Activated CD4-positive, alpha-beta memory T cell treated with anti-CD3 and anti-CD28 coated beads, Interleukin-2, amount 10 ng/mL, durations not matched to agents 7 days and 5 days (primary cell): ENCODE results near the gene SMYD2. TPM values are rescaled to one million over a fixed set of nuclear protein-coding genes. Genes with fewer than 3 reads are reported as not detected.

Source experiments
- CTCF ChIA-PET: fragments of 350-600 bp; sonication (Branson Sonifier 250); formaldehyde crosslinking; loops from one replicate; lab custom pipeline; 2021; ENCODE audit warnings: antibody characterized with exemption, inconsistent platforms; lab: Charles Lee
- POLR2A ChIA-PET: fragments of 350-600 bp; sonication (Branson Sonifier 250); formaldehyde crosslinking; loops from one replicate; lab custom pipeline; 2021; ENCODE audit warnings: antibody characterized with exemption; lab: Charles Lee
- DNase-seq: peaks from one replicate; pipeline ENCODE4 v3.0.0-alpha.2; 2020
- H3K27ac Mint-ChIP-seq: one replicate; pipeline ENCODE4 v1.8.0; 2021; ENCODE audit warnings: mild to moderate bottlenecking, mixed read lengths
- H3K27me3 Mint-ChIP-seq: one replicate; pipeline ENCODE4 v1.8.0; 2021; ENCODE audit warnings: mixed read lengths
- H3K36me3 Mint-ChIP-seq: one replicate; pipeline ENCODE4 v1.8.0; 2021; ENCODE audit warnings: low read depth, mixed read lengths
- H3K4me1 Mint-ChIP-seq: one replicate; pipeline ENCODE4 v1.8.0; 2021; ENCODE audit warnings: mixed read lengths
- H3K4me3 Mint-ChIP-seq: one replicate; pipeline ENCODE4 v1.8.0; 2021; ENCODE audit warnings: mild to moderate bottlenecking, mixed read lengths
- H3K9me3 Mint-ChIP-seq: one replicate; pipeline ENCODE4 v1.8.0; 2021; ENCODE audit warnings: mixed read lengths
- total RNA-seq, 2 experiments: library from RNA; stranded (reverse); gene quantifications; one replicate each; pipeline ENCODE4 v1.2.3, GENCODE V29; 2021

The SMYD2 gene
- total RNA-seq, 2 experiments from 2014 or later, result 33.8 to 34.9 TPM

GRCh38 chr1:214329470-214330220, 48.7 kb downstream of the SMYD2 start:
- POLR2A ChIA-PET, result interaction anchor here (0.7 to 3.3 kb wide), 3 partner anchors 68 to 121 kb away, joined by 3 to 18 read pairs (median 4); no protein-coding TSS in a partner anchor
- no peaks in the 10 kb centered on the region for H3K27me3 Mint-ChIP-seq
- H3K9me3 Mint-ChIP-seq, result no peaks in the 10 kb centered on the region
- no peak overlapping the region for H3K27ac Mint-ChIP-seq
- DNase-seq, result no peak
- CTCF ChIA-PET, result interaction anchor here (0.6 to 14.8 kb wide), 30 partner anchors 8 to 298 kb away, joined by 3 to 390 read pairs (median 6); partner anchors contain the start of gene SMYD2
- H3K4me3 Mint-ChIP-seq, result no peak overlapping the region
- peaks cover 16% of the 10 kb centered on the region for H3K4me1 Mint-ChIP-seq
- peaks cover 10% of the 10 kb centered on the region for H3K36me3 Mint-ChIP-seq

DNA sequence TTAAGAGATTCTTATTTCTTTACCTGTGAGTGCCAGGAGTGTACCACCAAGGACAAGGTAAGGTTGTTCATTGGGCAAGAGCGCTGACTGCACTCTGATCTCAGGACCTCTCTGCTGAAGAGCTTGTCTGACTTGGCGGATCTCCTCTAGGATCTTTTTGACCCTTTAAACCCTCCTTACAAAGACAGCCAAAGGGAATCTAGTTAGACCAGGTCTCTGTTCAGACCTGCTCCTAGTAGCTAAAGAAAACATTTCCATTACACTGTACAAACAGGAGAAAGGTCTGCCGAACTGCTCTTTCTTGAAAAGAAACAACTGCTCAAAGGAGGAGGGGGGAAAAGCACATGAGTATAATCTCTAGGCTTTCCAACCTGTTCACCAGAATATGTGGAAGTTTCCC, 49.3 kb downstream of the SMYD2 start:
- no peaks in the 10 kb centered on the region for H3K9me3 Mint-ChIP-seq
- H3K27ac Mint-ChIP-seq, result no peak overlapping the region
- no peaks in the 10 kb centered on the region for H3K27me3 Mint-ChIP-seq
- H3K36me3 Mint-ChIP-seq, result peaks cover 10% of the 10 kb centered on the region
- no peak for DNase-seq
- peaks cover 16% of the 10 kb centered on the region for H3K4me1 Mint-ChIP-seq
- ChIA-PET POLR2A (interaction anchor here (0.7 to 1.5 kb wide), 2 partner anchors 69 to 122 kb away, joined by 3 to 4 read pairs; no protein-coding TSS in a partner anchor), CTCF (interaction anchor here (0.6 to 14.8 kb wide), 18 partner anchors 9 to 297 kb away, joined by 4 to 390 read pairs (median 14); no protein-coding TSS in a partner anchor)
- H3K4me3 Mint-ChIP-seq, result no peak overlapping the region

DNA sequence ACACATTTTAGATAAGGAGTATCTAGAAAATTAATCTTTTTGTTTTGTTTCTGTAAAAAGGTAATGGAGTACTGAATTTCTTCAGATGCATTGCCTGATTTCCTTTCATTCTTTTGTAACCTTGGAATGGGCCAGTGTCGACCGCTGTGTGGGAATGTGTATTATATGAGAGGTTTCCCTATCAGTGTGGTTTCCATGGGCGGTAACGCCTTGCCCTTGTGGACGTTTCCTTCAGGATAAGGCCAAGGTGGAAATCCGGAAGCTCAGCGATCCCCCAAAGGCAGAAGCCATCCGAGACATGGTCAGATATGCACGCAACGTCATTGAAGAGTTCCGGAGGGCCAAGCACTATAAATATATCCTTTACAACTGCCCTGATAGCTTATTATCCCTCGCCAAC, 49.8 kb downstream of the SMYD2 start:
- no peaks in the 10 kb centered on the region for H3K9me3 Mint-ChIP-seq
- ChIA-PET POLR2A (interaction anchor here (0.7 to 1.5 kb wide), 2 partner anchors 69 to 122 kb away, joined by 3 to 4 read pairs; no protein-coding TSS in a partner anchor), CTCF (interaction anchor here (0.7 to 14.8 kb wide), 26 partner anchors 9 to 333 kb away, joined by 3 to 390 read pairs (median 14); partner anchors contain the start of gene SMYD2)
- no peak for DNase-seq
- no peaks in the 10 kb centered on the region for H3K27me3 Mint-ChIP-seq
- H3K4me3 Mint-ChIP-seq, result no peak overlapping the region
- peaks cover 16% of the 10 kb centered on the region for H3K4me1 Mint-ChIP-seq
- H3K27ac Mint-ChIP-seq, result no peak overlapping the region
- H3K36me3 Mint-ChIP-seq, result peaks cover 10% of the 10 kb centered on the region

DNA sequence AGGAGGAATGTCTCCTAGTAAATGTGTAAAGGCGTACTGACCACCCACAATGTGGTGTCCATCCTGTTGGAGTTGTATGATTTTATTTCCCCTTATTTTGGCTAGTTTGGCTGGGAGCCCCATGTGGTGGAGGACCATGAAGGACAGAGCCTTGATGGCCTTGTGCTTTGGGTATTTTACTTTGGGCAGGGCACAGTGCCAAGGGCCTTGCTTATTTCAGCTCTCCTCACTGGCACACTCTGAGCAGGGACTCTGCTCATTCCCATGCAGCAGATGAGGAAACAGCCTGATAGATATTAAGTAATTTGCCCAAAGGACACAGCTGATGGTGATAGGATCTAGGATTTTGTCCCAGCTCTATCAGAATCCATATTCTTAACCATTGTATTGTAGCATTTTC, 50.2 kb downstream of the SMYD2 start:
- Mint-ChIP-seq H3K27me3 (no peaks in the 10 kb centered on the region), H3K4me1 (peaks cover 16% of the 10 kb centered on the region), H3K36me3 (peaks cover 9% of the 10 kb centered on the region), H3K27ac (no peak overlapping the region), H3K4me3 (no peak overlapping the region), H3K9me3 (no peaks in the 10 kb centered on the region)
- CTCF ChIA-PET, result interaction anchor here (0.7 to 14.8 kb wide), 41 partner anchors 10 to 1194 kb away, joined by 3 to 390 read pairs (median 6); partner anchors contain the start of genes CENPF and SMYD2
- no peak for DNase-seq
- POLR2A ChIA-PET, result interaction anchor here (1.5 kb wide), 1 partner anchor 70 kb away, joined by 4 read pairs; no protein-coding TSS in a partner anchor

DNA sequence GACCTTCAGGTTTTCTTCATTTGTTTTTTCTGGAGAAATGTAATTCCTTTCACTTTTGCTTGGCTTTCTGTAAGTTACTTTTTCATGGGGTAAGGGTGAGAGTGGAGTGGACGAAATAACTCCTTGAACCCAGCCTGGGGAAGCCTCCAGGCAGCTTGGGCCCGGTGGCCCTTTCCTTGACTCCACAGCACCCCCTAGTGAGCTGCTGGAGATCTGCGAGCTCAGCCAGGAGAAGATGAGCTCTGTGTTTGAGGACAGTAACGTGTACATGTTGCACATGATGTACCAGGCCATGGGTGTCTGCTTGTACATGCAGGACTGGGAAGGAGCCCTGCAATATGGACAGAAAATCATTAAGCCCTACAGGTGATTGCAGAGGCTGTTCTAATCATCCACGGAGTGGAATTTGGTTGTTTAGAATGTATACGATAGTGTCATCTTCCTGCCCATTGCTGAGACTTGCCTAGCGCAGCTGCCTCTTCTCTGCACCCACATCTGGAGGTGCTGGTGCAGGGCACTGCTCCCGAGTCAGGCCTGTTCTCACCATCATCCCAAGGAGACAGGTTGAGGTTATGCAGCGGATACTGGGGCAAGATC, 51.0 kb downstream of the SMYD2 start:
- Mint-ChIP-seq H3K4me1 (peaks cover 18% of the 10 kb centered on the region), H3K27ac (no peak overlapping the region), H3K9me3 (no peaks in the 10 kb centered on the region), H3K27me3 (no peaks in the 10 kb centered on the region), H3K36me3 (peaks cover 6% of the 10 kb centered on the region), H3K4me3 (no peak overlapping the region)
- ChIA-PET POLR2A (interaction anchor here (1.6 kb wide), 1 partner anchor 271 kb away, joined by 5 read pairs; the partner anchor contains the start of gene CENPF), CTCF (interaction anchor here (0.5 to 14.8 kb wide), 61 partner anchors 9 to 1195 kb away, joined by 3 to 390 read pairs (median 4); partner anchors contain the start of genes CENPF and SMYD2)
- DNase-seq, result peak; percentile 60

GRCh38 chr1:214332946-214333798, 52.2 kb downstream of the SMYD2 start:
- Mint-ChIP-seq H3K4me3 (no peak overlapping the region), H3K9me3 (no peaks in the 10 kb centered on the region), H3K4me1 (peaks cover 12% of the 10 kb centered on the region), H3K36me3 (peaks cover 10% of the 10 kb centered on the region), H3K27me3 (no peaks in the 10 kb centered on the region), H3K27ac (peak overlapping the region; percentile 29)
- CTCF ChIA-PET, result interaction anchor here (0.6 to 14.8 kb wide), 47 partner anchors 8 to 1193 kb away, joined by 3 to 390 read pairs (median 6); partner anchors contain the start of gene CENPF
- POLR2A ChIA-PET, result interaction anchor here (1.6 kb wide), 1 partner anchor 270 kb away, joined by 5 read pairs; the partner anchor contains the start of gene CENPF
- DNase-seq, result peak; percentile 60

DNA sequence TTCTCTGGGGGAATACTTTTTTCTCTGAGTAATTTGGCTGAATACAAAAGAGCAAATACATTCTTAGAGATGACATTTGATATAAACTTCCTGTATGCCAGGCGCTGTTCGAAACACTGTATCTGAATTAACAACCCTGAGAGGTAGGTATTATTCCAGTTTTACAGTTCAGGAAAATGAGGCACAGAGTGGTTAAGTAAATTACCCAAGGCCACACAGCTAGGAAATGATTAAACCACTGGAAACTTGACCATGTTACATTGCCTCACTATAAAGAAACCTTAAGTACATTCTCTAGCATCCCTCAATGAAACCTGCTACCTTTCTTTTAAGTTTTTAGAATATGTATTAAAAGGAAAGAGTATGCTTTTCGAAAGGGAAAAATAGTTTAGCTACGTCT, 54.6 kb downstream of the SMYD2 start:
- no peak overlapping the region for H3K27ac Mint-ChIP-seq
- DNase-seq, result no peak

GRCh38 chr1:214337015-214337414, 56.1 kb downstream of the SMYD2 start:
- ChIA-PET POLR2A (no interaction called here), CTCF (interaction anchor here (14.8 kb wide), 1 partner anchor 77 kb away, joined by 390 read pairs; no protein-coding TSS in a partner anchor)
- DNase-seq, result no peak
- Mint-ChIP-seq H3K4me3 (no peak overlapping the region), H3K9me3 (no peaks in the 10 kb centered on the region), H3K27ac (no peak overlapping the region), H3K27me3 (no peaks in the 10 kb centered on the region), H3K36me3 (peaks cover 7% of the 10 kb centered on the region), H3K4me1 (peaks cover 7% of the 10 kb centered on the region)

More for the DNA sequence above, 54.6 kb downstream of the SMYD2 start:
- ChIA-PET CTCF (interaction anchor here (0.7 to 14.8 kb wide), 3 partner anchors 18 to 249 kb away, joined by 3 to 390 read pairs (median 4); no protein-coding TSS in a partner anchor), POLR2A (no interaction called here)
- no peak overlapping the region for H3K4me3 Mint-ChIP-seq
- no peaks in the 10 kb centered on the region for H3K27me3 Mint-ChIP-seq
- no peaks in the 10 kb centered on the region for H3K9me3 Mint-ChIP-seq
- H3K36me3 Mint-ChIP-seq, result peaks cover 10% of the 10 kb centered on the region
- H3K4me1 Mint-ChIP-seq, result peaks cover 9% of the 10 kb centered on the region

DNA sequence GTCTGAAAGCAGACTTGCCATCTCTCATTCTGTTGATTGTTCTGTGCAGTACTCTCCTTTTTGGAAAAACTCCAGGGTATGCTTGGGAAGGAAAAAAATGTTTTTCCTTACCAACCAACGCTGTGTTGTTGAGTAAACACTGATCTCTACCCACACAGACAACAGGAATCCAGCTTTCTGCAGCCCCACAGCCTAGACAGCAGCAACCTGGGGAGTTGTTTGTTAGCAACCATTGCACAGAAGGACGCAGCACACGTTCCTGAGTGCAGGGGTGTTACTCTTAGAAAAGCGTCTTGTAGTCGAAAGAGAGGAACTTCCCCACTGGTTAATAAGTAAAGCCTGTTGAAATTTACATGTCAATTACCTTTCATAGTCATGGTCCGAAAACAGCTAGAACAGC, 56.6 kb downstream of the SMYD2 start:
- no peak overlapping the region for H3K4me3 Mint-ChIP-seq
- DNase-seq, result no peak
- CTCF ChIA-PET, result interaction anchor here (1.0 to 14.8 kb wide), 3 partner anchors 9 to 247 kb away, joined by 3 to 390 read pairs (median 5); no protein-coding TSS in a partner anchor
- peaks cover 10% of the 10 kb centered on the region for H3K36me3 Mint-ChIP-seq
- peaks cover 7% of the 10 kb centered on the region for H3K4me1 Mint-ChIP-seq
- H3K27me3 Mint-ChIP-seq, result no peaks in the 10 kb centered on the region
- H3K9me3 Mint-ChIP-seq, result no peaks in the 10 kb centered on the region
- POLR2A ChIA-PET, result no interaction called here
- no peak overlapping the region for H3K27ac Mint-ChIP-seq

DNA sequence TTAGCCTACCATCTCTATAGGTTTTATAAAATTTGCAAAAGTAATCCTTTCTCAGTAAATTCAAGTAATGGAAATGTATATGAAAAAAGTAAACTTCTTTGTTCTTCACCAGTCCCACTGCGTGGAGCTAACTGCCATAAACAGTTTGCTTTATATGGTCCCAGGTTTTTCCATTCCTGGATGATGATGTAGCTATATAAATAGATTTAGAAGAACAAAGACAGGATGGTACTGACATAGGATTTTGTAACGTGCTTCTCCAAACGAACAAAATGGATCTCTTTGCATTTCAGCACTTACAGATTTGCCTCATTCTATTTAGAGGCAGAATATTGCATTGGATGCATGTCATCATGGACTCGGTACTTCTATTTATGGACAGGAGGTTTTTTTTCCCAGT, 57.3 kb downstream of the SMYD2 start:
- ChIA-PET POLR2A (no interaction called here), CTCF (interaction anchor here (0.9 to 1.6 kb wide), 3 partner anchors 10 to 247 kb away, joined by 3 to 5 read pairs (median 3); no protein-coding TSS in a partner anchor)
- H3K27me3 Mint-ChIP-seq, result no peaks in the 10 kb centered on the region
- H3K4me1 Mint-ChIP-seq, result peaks cover 7% of the 10 kb centered on the region
- H3K9me3 Mint-ChIP-seq, result no peaks in the 10 kb centered on the region
- DNase-seq, result no peak
- no peak overlapping the region for H3K4me3 Mint-ChIP-seq
- no peak overlapping the region for H3K27ac Mint-ChIP-seq
- peaks cover 10% of the 10 kb centered on the region for H3K36me3 Mint-ChIP-seq

- Mint-ChIP-seq H3K36me3 (peaks cover 21% of the 10 kb centered on the region), H3K27me3 (no peaks in the 10 kb centered on the region), H3K4me1 (peaks cover 6% of the 10 kb centered on the region), H3K9me3 (peaks cover 14% of the 10 kb centered on the region), H3K27ac (no peak overlapping the region), H3K4me3 (no peak overlapping the region)
- ChIA-PET CTCF (interaction anchor here (3.8 to 3.9 kb wide), 2 partner anchors 9 to 13 kb away, joined by 14 to 21 read pairs; no protein-coding TSS in a partner anchor), POLR2A (no interaction called here)
- DNase-seq, result no peak
Observed at GRCh38 chr1:214341459-214341858, 60.5 kb downstream of the SMYD2 start.
